Effector memory CD4-positive, alpha-beta T cell (primary cell): ENCODE measurements around the gene SLC45A1.

Experiments used
- DNase-seq, 3 donors: peaks; one replicate each; pipeline ENCODE4 v3.0.0-alpha.2; 2020
- H3K27ac ChIP-seq: 2 replicates; pipeline ENCODE4 v1.7.0; 2013; ENCODE audit warnings: mild to moderate bottlenecking, low read length, moderate library complexity; ENCODE audit not compliant: insufficient read depth, poor library complexity, severe bottlenecking
- H3K27me3 ChIP-seq: replicated peaks from 2 replicates; pipeline ENCODE4 v1.7.0; 2013; ENCODE audit warnings: mild to moderate bottlenecking, low read length; ENCODE audit not compliant: insufficient read depth, control insufficient read depth, poor library complexity, severe bottlenecking
- H3K36me3 ChIP-seq: 2 replicates; pipeline ENCODE4 v1.7.0; 2013; ENCODE audit warnings: mild to moderate bottlenecking, low read length, moderate library complexity; ENCODE audit not compliant: control insufficient read depth, insufficient read depth
- H3K4me1 ChIP-seq: 2 replicates; pipeline ENCODE4 v1.7.0; 2013; ENCODE audit warnings: low read length, mild to moderate bottlenecking; ENCODE audit not compliant: control insufficient read depth, insufficient read depth, poor library complexity, severe bottlenecking
- H3K4me3 ChIP-seq: 2 replicates; pipeline ENCODE4 v1.7.0; 2013; ENCODE audit warnings: low read length, low read depth, mild to moderate bottlenecking; ENCODE audit not compliant: insufficient read depth, poor library complexity, severe bottlenecking
- H3K9me3 ChIP-seq: 2 replicates; pipeline ENCODE4 v1.7.0; 2013; ENCODE audit warnings: mild to moderate bottlenecking, low read length, moderate library complexity; ENCODE audit not compliant: control insufficient read depth

Gene SLC45A1

GRCh38 chr1:8367571-8368194 lies 49.8 kb downstream of the SLC45A1 start:
- no peaks in the 10 kb centered on the region for H3K27me3 ChIP-seq
- no peak overlapping the region for H3K27ac ChIP-seq
- peaks cover 59% of the 10 kb centered on the region for H3K36me3 ChIP-seq
- no peaks in the 10 kb centered on the region for H3K9me3 ChIP-seq
- DNase-seq = no peak
- no peak overlapping the region for H3K4me3 ChIP-seq
- H3K4me1 ChIP-seq = no peaks in the 10 kb centered on the region

GRCh38 chr1:8368956-8369639 lies 51.2 kb downstream of the SLC45A1 start:
- H3K36me3 ChIP-seq = peaks cover 52% of the 10 kb centered on the region
- H3K4me1 ChIP-seq = no peaks in the 10 kb centered on the region
- H3K27ac ChIP-seq = no peak overlapping the region
- no peaks in the 10 kb centered on the region for H3K27me3 ChIP-seq
- no peaks in the 10 kb centered on the region for H3K9me3 ChIP-seq
- no peak overlapping the region for H3K4me3 ChIP-seq
- DNase-seq = no peak

GRCh38 chr1:8370046-8370881 lies 52.4 kb downstream of the SLC45A1 start:
- Histone ChIP-seq H3K9me3 (no peaks in the 10 kb centered on the region), H3K36me3 (peaks cover 43% of the 10 kb centered on the region), H3K4me3 (no peak overlapping the region), H3K4me1 (no peaks in the 10 kb centered on the region), H3K27me3 (no peaks in the 10 kb centered on the region), H3K27ac (no peak overlapping the region)
- no peak for DNase-seq

- Histone ChIP-seq H3K27me3 (no peaks in the 10 kb centered on the region), H3K4me3 (no peak overlapping the region), H3K36me3 (peaks cover 36% of the 10 kb centered on the region), H3K9me3 (no peaks in the 10 kb centered on the region), H3K27ac (no peak overlapping the region), H3K4me1 (no peaks in the 10 kb centered on the region)
- DNase-seq = no peak
Measured at GRCh38 chr1:8370905-8371315, 53.0 kb downstream of the SLC45A1 start.

GRCh38 chr1:8371372-8371991 lies 53.6 kb downstream of the SLC45A1 start:
- H3K36me3 ChIP-seq = peaks cover 30% of the 10 kb centered on the region

GRCh38 chr1:8373125-8373524 lies 55.2 kb downstream of the SLC45A1 start:
- Histone ChIP-seq H3K27ac (no peak overlapping the region), H3K9me3 (no peaks in the 10 kb centered on the region), H3K4me1 (no peaks in the 10 kb centered on the region), H3K4me3 (no peak overlapping the region), H3K27me3 (no peaks in the 10 kb centered on the region), H3K36me3 (peaks cover 28% of the 10 kb centered on the region)
- DNase-seq = no peak

More at GRCh38 chr1:8371372-8371991, 53.6 kb downstream of the SLC45A1 start:
- H3K27ac ChIP-seq = no peak overlapping the region
- no peak overlapping the region for H3K4me3 ChIP-seq
- H3K9me3 ChIP-seq = no peaks in the 10 kb centered on the region
- H3K4me1 ChIP-seq = no peaks in the 10 kb centered on the region
- no peak for DNase-seq
- H3K27me3 ChIP-seq = no peaks in the 10 kb centered on the region

GRCh38 chr1:8373581-8374241 lies 55.8 kb downstream of the SLC45A1 start:
- H3K27me3 ChIP-seq = no peaks in the 10 kb centered on the region
- peaks cover 28% of the 10 kb centered on the region for H3K36me3 ChIP-seq
- H3K4me1 ChIP-seq = peaks cover 2% of the 10 kb centered on the region
- H3K9me3 ChIP-seq = no peaks in the 10 kb centered on the region
- no peak overlapping the region for H3K27ac ChIP-seq
- no peak for DNase-seq
- no peak overlapping the region for H3K4me3 ChIP-seq

GRCh38 chr1:8374356-8374755 lies 56.4 kb downstream of the SLC45A1 start:
- H3K4me1 ChIP-seq = peaks cover 8% of the 10 kb centered on the region
- H3K27ac ChIP-seq = no peak overlapping the region
- H3K36me3 ChIP-seq = peaks cover 28% of the 10 kb centered on the region
- no peak overlapping the region for H3K4me3 ChIP-seq
- DNase-seq = no peak
- no peaks in the 10 kb centered on the region for H3K9me3 ChIP-seq
- H3K27me3 ChIP-seq = no peaks in the 10 kb centered on the region

GRCh38 chr1:8374812-8375211 lies 56.9 kb downstream of the SLC45A1 start:
- Histone ChIP-seq H3K27ac (no peak overlapping the region), H3K9me3 (no peaks in the 10 kb centered on the region), H3K4me3 (no peak overlapping the region), H3K27me3 (no peaks in the 10 kb centered on the region), H3K36me3 (peaks cover 32% of the 10 kb centered on the region), H3K4me1 (peaks cover 13% of the 10 kb centered on the region)
- DNase-seq = no peak
